GM12878 (cell line): ENCODE results near the gene TRIM47. TPM values are rescaled to one million over a fixed set of nuclear protein-coding genes. Genes with fewer than 3 reads are reported as not detected.

ENCODE experiments used
- ATAC-seq: fragments of 200-7000 bp; cut with Tn5 transposase; 3 replicates; pipeline ENCODE4 v1.9.1; 2020; ENCODE audit warnings: mild to moderate bottlenecking, moderate library complexity
- BruUV-seq: library from RNA; stranded (reverse); fragments of 400-500 nt; replicated peaks from 2 replicates; lab custom pipeline; 2021; lab: Mats Ljungman, UMichigan
- CTCF ChIA-PET: fragments of 300-600 bp; sonication (Branson Sonifier 250); formaldehyde crosslinking; extraction: SDS; loops from one replicate; lab custom pipeline; 2021; ENCODE audit warnings: inconsistent platforms; lab: Yijun Ruan, JAX
- POLR2A ChIA-PET: fragments of 350-600 bp; formaldehyde crosslinking; extraction: SDS; loops from one replicate; lab custom pipeline; 2021; ENCODE audit warnings: inconsistent platforms; lab: Charles Lee
- RAD21 ChIA-PET: fragments of 300-600 bp; sonication (Branson Sonifier 250); formaldehyde crosslinking; loops from one replicate; lab custom pipeline; 2023; ENCODE audit warnings: antibody characterized with exemption; ENCODE audit not compliant: unreplicated experiment; lab: Charles Lee
- SMC1A ChIA-PET: fragments of 300-600 bp; sonication (Branson Sonifier 250); formaldehyde crosslinking; loops from one replicate; lab custom pipeline; 2023; ENCODE audit not compliant: unreplicated experiment, uncharacterized antibody; lab: Charles Lee
- DNase-seq: peaks from one replicate; pipeline ENCODE4 v3.0.0-alpha.2; 2011; ENCODE audit warnings: low read depth, low spot score
- FAIRE-seq: peaks from 3 replicates; lab custom pipeline; 2011; peaks lifted over from hg19 to GRCh38; lab: Jason Lieb, UNC
- H2AFZ ChIP-seq: 2 replicates; pipeline ENCODE4 v1.6.0; 2011; ENCODE audit warnings: low read depth, low read length, control low read depth; ENCODE audit not compliant: control insufficient read depth
- H3K27ac ChIP-seq: 2 replicates; pipeline ENCODE4 v1.5.1; 2011; ENCODE audit warnings: control low read depth; ENCODE audit not compliant: control insufficient read depth, insufficient read depth
- H3K27me3 ChIP-seq, 2 experiments: replicated peaks in 1 of 2; 2 replicates each; pipeline versions ENCODE4 v1.6.0 to v1.6.1; 2011; ENCODE audit warnings: low read length in 1 of 2; ENCODE audit not compliant: control insufficient read depth in 2 of 2, insufficient read depth in 2 of 2
- H3K36me3 ChIP-seq, 2 experiments: 2 replicates each; pipeline ENCODE4 v1.5.1; 2011; ENCODE audit warnings: low read length in 1 of 2; ENCODE audit not compliant: control insufficient read depth in 2 of 2, insufficient read depth in 2 of 2
- H3K4me1 ChIP-seq: 2 replicates; pipeline ENCODE4 v1.6.1; 2011; ENCODE audit warnings: mild to moderate bottlenecking, low read length, moderate library complexity, mixed read lengths; ENCODE audit not compliant: control insufficient read depth, insufficient read depth
- H3K4me2 ChIP-seq: 2 replicates; pipeline ENCODE4 v1.6.0; 2011; ENCODE audit warnings: control low read depth; ENCODE audit not compliant: control insufficient read depth, insufficient read depth
- H3K4me3 ChIP-seq: fragments of 200-600 bp; sonication (generic); 2 replicates; pipeline ENCODE4 v1.5.1; 2016
- H3K79me2 ChIP-seq: 2 replicates; pipeline ENCODE4 v1.6.0; 2011; ENCODE audit warnings: low read length; ENCODE audit not compliant: control insufficient read depth, insufficient read depth
- H3K9ac ChIP-seq: 2 replicates; pipeline ENCODE4 v1.8.0; 2011; ENCODE audit warnings: low read length, control low read depth, mixed read lengths; ENCODE audit not compliant: control insufficient read depth, insufficient read depth
- H3K9me3 ChIP-seq: replicated peaks from 3 replicates; pipeline ENCODE4 v1.5.1; 2011; ENCODE audit warnings: mild to moderate bottlenecking, low read length; ENCODE audit not compliant: control insufficient read depth, insufficient read depth
- H4K20me1 ChIP-seq: 2 replicates; pipeline ENCODE4 v1.6.0; 2011; ENCODE audit not compliant: control insufficient read depth, insufficient read depth
- BCL3 ChIP-seq: IDR thresholded peaks from 2 replicates; pipeline ENCODE4 v1.6.1; 2011; ENCODE audit warnings: borderline replicate concordance, low read depth, mild to moderate bottlenecking, moderate library complexity, low read length; ENCODE audit not compliant: insufficient read depth, poor library complexity, severe bottlenecking
- FOXK2 ChIP-seq: fragments of 450-650 bp; IDR thresholded peaks from 2 replicates; pipeline ENCODE4 v1.6.1; 2017; ENCODE audit warnings: mild to moderate bottlenecking, moderate library complexity
- MTA3 ChIP-seq: IDR thresholded peaks from 2 replicates; pipeline ENCODE4 v1.6.1; 2012; ENCODE audit warnings: low read length, inconsistent platforms, borderline replicate concordance
- POLR2A ChIP-seq: IDR thresholded peaks from 2 replicates; pipeline ENCODE4 v1.6.1; 2011; ENCODE audit warnings: low read depth, mild to moderate bottlenecking, low read length
- RELA ChIP-seq: fragments of 450-650 bp; IDR thresholded peaks from 2 replicates; pipeline ENCODE4 v1.8.0; 2014; ENCODE audit warnings: borderline replicate concordance; ENCODE audit not compliant: partially characterized antibody
- SMAD5 ChIP-seq: IDR thresholded peaks from 2 replicates; pipeline ENCODE4 v1.6.1; 2016; ENCODE audit warnings: antibody characterized with exemption, low read depth
- SRF ChIP-seq, 2 experiments: IDR thresholded peaks; 2 replicates each; pipeline ENCODE4 v1.6.1; 2011; ENCODE audit warnings: low read depth in 2 of 2, low read length in 2 of 2, mild to moderate bottlenecking in 1 of 2, moderate library complexity in 1 of 2
- STAT1 ChIP-seq: fragments of 450-650 bp; conservative IDR thresholded peaks from 2 replicates; pipeline ENCODE4 v1.6.1; 2014; ENCODE audit warnings: antibody characterized with exemption, mild to moderate bottlenecking
- ZNF622 ChIP-seq: fragments of 450-650 bp; IDR thresholded peaks from 2 replicates; pipeline ENCODE4 v1.6.1; 2017; ENCODE audit warnings: mild to moderate bottlenecking, inconsistent platforms
- WGBS: methylation state at CpG from one replicate; pipeline ENCODE4 v1.1.6; 2016; ENCODE audit warnings: low lambda C conversion rate; ENCODE audit not compliant: insufficient replicate concordance, insufficient coverage; ENCODE audit errors: missing lambda C conversion rate; 5-methylcytosine and 5-hydroxymethylcytosine counted together
- in situ Hi-C: fragments of 300-500 bp; cut with MboI; formaldehyde crosslinking; loops from 9 replicates; pipeline ENCODE4 v1.14.3; 2018; ENCODE audit warnings: mixed read lengths
- intact Hi-C: fragments of 100-400 bp; cut with micrococcal nuclease; formaldehyde crosslinking; loops from one replicate; pipeline ENCODE4 v1.14.2; 2022; ENCODE audit not compliant: unreplicated experiment
- polyA plus RNA-seq, 11 experiments: library from polyadenylated mRNA; depleted of rRNA in 4 of 11; unstranded in 6 of 11; stranded (reverse) in 5 of 11; fragments of >200 nt; fragmentation: Nextera tagmentation in 4 of 11; fragmentation: Illumina TruSeq in 1 of 11; extraction: Ambion mirVana in 4 of 11; extraction: Trizol in 1 of 11; gene quantifications; 1 replicate in 1 of 11; 2 replicates in 10 of 11; pipeline versions ENCODE4 v1.2.1 to v1.2.3, GENCODE V29; 2011 to 2016; ENCODE audit warnings: inconsistent platforms in 2 of 11, missing spikeins in 2 of 11, low read depth in 1 of 11
- total RNA-seq, 4 experiments: library from RNA; depleted of rRNA in 3 of 4; stranded (reverse); fragments of >200 nt in 3 of 4; fragmentation: Illumina TruSeq in 1 of 4; extraction: Trizol in 1 of 4; gene quantifications; 2 replicates each; pipeline versions ENCODE4 v1.2.1 to v1.2.3, GENCODE V29; 2013 to 2021
- TF ChIP-seq, protein P1 (sequence below): fragments of 450-650 bp; IDR thresholded peaks from 2 replicates; pipeline ENCODE4 v1.6.1; 2017; ENCODE audit warnings: mild to moderate bottlenecking, moderate library complexity

The TRIM47 gene
- total and polyA plus RNA-seq, 10 of the 15 experiments (the other 5 are each of a cell fraction or from before 2014, with no cell fraction given): 0.35 to 9.7 (median 5.3) TPM

DNA sequence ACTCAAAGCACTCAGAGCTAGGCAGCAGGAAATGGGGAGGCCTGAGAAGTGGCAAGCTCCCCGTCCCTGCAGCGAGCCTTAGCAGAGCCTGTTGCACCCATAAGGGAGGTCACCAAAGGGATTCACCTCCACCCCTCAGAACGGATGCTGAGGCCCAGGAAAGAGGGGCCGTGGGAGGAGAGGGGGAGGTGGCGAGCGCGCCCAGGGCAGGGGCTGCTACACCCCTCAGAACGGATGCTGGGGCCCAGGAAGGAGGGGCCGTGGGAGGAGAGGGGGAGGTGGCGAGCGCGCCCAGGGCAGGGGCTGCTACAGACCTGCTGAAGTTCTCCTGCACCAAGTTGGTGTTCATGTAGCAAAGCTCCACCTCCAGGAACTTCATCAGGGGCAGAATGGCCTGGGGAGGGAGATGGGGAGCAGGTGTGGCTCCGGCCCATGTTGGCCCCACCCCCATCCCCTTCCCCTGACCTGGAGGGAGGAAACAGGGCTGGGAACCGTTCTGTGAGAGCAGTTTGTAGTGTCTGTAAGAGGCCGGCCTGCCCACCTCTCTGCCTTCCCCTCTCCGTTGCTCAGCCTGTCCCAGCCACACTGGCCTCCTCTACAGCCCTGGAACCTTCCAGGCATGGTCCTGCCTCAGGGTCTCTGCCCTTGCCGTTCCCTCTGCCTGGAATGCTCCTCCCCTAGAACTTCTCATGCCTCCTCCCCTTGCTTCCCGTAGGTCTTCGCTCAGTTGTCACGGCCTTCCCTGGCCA, 45.6 kb downstream of the TRIM47 start:
- TF ChIP-seq MTA3 (no peak), SMAD5 (no peak), POLR2A (0 out of 2 replicates have a peak, but pooled peaks have one; percentile 9), STAT1 (no peak)
- H3K4me2 ChIP-seq: no peak overlapping the region
- ChIA-PET CTCF (interaction anchor here (0.7 kb wide), 1 partner anchor 26 kb away, joined by 3 read pairs; no protein-coding TSS in a partner anchor), POLR2A (interaction anchor here (0.6 to 1.0 kb wide), 6 partner anchors 13 to 79 kb away, joined by 3 to 4 read pairs (median 3); no protein-coding TSS in a partner anchor), RAD21 (interaction anchor here (0.7 to 1.6 kb wide), 3 partner anchors 12 to 56 kb away, joined by 3 to 4 read pairs (median 4); no protein-coding TSS in a partner anchor), SMC1A (interaction anchor here (1.0 to 1.3 kb wide), 2 partner anchors 11 to 41 kb away, joined by 3 to 4 read pairs; no protein-coding TSS in a partner anchor)
- no peak overlapping the region for H3K4me3 ChIP-seq
- H3K4me1 ChIP-seq: no peaks in the 10 kb centered on the region
- peaks cover 3 to 8% of the 10 kb centered on the region in 2 experiments; a peak in 3 of 4 replicates for H3K36me3 ChIP-seq
- H2AFZ ChIP-seq: no peak overlapping the region
- in situ Hi-C loops (no loop called here), intact Hi-C loops (no loop called here)
- no peaks in the 10 kb centered on the region for H3K27me3 ChIP-seq
- H3K9ac ChIP-seq: no peak overlapping the region
- 65% methylated on average over 20 of the region's 20 CpGs for WGBS
- H4K20me1 ChIP-seq: no peaks in the 10 kb centered on the region
- BruUV-seq: no TSS peak
- FAIRE-seq: no peak
- no peak for DNase-seq
- 0 out of 2 replicates have a peak overlapping the region, but pooled peaks have one; percentile 4 for H3K27ac ChIP-seq
- H3K9me3 ChIP-seq: no peaks in the 10 kb centered on the region
- ATAC-seq: peak; percentile 50
- no peaks in the 10 kb centered on the region for H3K79me2 ChIP-seq

- BruUV-seq: no TSS peak
- ATAC-seq (peak; percentile 11), FAIRE-seq (no peak), DNase-seq (no peak)
- Histone ChIP-seq H3K4me2 (no peak overlapping the region), H3K27me3 (no peaks in the 10 kb centered on the region), H3K9ac (no peak overlapping the region), H4K20me1 (no peaks in the 10 kb centered on the region), H3K27ac (0 out of 2 replicates have a peak overlapping the region, but pooled peaks have one; percentile 4), H2AFZ (no peak overlapping the region), H3K36me3 (peaks cover 3 to 8% of the 10 kb centered on the region in 2 experiments; a peak in 3 of 4 replicates), H3K4me3 (no peak overlapping the region), H3K9me3 (no peaks in the 10 kb centered on the region), H3K4me1 (no peaks in the 10 kb centered on the region), H3K79me2 (no peaks in the 10 kb centered on the region)
- ChIA-PET CTCF (no interaction called here), POLR2A (interaction anchor here (0.6 to 1.0 kb wide), 4 partner anchors 12 to 65 kb away, joined by 3 read pairs; no protein-coding TSS in a partner anchor), RAD21 (interaction anchor here (0.7 to 0.8 kb wide), 2 partner anchors 13 to 16 kb away, joined by 3 to 4 read pairs; no protein-coding TSS in a partner anchor), SMC1A (interaction anchor here (1.0 to 1.3 kb wide), 2 partner anchors 11 to 41 kb away, joined by 3 to 4 read pairs; no protein-coding TSS in a partner anchor)
- 75% methylated on average over 10 of the region's 10 CpGs for WGBS
- intact Hi-C loops: no loop called here
- in situ Hi-C loops: no loop called here
- no peak for TF ChIP-seq BCL3
- no peak for TF ChIP-seq SRF (IDR thresholded peaks at IDR 0.05; ENCODE audit: low read depth in 2 of 2, low read length in 2 of 2)
- no peak for TF ChIP-seq ZNF622
- TF ChIP-seq RELA: no peak
- TF ChIP-seq, protein P1, sequence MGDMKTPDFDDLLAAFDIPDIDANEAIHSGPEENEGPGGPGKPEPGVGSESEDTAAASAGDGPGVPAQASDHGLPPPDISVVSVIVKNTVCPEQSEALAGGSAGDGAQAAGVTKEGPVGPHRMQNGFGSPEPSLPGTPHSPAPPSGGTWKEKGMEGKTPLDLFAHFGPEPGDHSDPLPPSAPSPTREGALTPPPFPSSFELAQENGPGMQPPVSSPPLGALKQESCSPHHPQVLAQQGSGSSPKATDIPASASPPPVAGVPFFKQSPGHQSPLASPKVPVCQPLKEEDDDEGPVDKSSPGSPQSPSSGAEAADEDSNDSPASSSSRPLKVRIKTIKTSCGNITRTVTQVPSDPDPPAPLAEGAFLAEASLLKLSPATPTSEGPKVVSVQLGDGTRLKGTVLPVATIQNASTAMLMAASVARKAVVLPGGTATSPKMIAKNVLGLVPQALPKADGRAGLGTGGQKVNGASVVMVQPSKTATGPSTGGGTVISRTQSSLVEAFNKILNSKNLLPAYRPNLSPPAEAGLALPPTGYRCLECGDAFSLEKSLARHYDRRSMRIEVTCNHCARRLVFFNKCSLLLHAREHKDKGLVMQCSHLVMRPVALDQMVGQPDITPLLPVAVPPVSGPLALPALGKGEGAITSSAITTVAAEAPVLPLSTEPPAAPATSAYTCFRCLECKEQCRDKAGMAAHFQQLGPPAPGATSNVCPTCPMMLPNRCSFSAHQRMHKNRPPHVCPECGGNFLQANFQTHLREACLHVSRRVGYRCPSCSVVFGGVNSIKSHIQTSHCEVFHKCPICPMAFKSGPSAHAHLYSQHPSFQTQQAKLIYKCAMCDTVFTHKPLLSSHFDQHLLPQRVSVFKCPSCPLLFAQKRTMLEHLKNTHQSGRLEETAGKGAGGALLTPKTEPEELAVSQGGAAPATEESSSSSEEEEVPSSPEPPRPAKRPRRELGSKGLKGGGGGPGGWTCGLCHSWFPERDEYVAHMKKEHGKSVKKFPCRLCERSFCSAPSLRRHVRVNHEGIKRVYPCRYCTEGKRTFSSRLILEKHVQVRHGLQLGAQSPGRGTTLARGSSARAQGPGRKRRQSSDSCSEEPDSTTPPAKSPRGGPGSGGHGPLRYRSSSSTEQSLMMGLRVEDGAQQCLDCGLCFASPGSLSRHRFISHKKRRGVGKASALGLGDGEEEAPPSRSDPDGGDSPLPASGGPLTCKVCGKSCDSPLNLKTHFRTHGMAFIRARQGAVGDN: no peak
- no peak for TF ChIP-seq FOXK2
Observed at GRCh38 chr17:75832164-75832651, 46.2 kb downstream of the TRIM47 start.
